ENCODE data around the gene RGS7.

GRCh38 chr1:240888787-240889048 is 468.3 kb downstream of the RGS7 start:
- TF ChIP-seq, protein P1, sequence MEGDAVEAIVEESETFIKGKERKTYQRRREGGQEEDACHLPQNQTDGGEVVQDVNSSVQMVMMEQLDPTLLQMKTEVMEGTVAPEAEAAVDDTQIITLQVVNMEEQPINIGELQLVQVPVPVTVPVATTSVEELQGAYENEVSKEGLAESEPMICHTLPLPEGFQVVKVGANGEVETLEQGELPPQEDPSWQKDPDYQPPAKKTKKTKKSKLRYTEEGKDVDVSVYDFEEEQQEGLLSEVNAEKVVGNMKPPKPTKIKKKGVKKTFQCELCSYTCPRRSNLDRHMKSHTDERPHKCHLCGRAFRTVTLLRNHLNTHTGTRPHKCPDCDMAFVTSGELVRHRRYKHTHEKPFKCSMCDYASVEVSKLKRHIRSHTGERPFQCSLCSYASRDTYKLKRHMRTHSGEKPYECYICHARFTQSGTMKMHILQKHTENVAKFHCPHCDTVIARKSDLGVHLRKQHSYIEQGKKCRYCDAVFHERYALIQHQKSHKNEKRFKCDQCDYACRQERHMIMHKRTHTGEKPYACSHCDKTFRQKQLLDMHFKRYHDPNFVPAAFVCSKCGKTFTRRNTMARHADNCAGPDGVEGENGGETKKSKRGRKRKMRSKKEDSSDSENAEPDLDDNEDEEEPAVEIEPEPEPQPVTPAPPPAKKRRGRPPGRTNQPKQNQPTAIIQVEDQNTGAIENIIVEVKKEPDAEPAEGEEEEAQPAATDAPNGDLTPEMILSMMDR (conservative IDR thresholded peaks at IDR 0.05 in 1 of 2, IDR thresholded peaks at IDR 0.05 in 1 of 2; ENCODE audit: extremely low read depth in 1 of 2, insufficient read depth in 1 of 2, low read depth in 1 of 2, low read length in 2 of 2): no peak
- TF ChIP-seq EZH2 (IDR thresholded peaks at IDR 0.05; ENCODE audit: borderline replicate concordance, low read length): no peak

All from mammary epithelial cell (primary cell).